WTC11 (cell line): ENCODE data around the gene CALHM5. TPM values are rescaled to one million over a fixed set of nuclear protein-coding genes. Genes with fewer than 3 reads are reported as not detected.

ENCODE experiments used
- ELF4 ChIP-seq: sonication (generic); formaldehyde crosslinking; IDR thresholded peaks from 2 replicates; pipeline ENCODE4 v1.8.1; 2022; ENCODE audit warnings: low read depth, mild to moderate bottlenecking, moderate library complexity, missing genetic modification reagents
- EMX1 ChIP-seq: fragments of 250-450 bp; sonication (Bioruptor Pico); IDR thresholded peaks from 2 replicates; pipeline ENCODE4 v1.8.0; 2021; ENCODE audit warnings: mild to moderate bottlenecking
- FOXJ3 ChIP-seq: sonication (generic); formaldehyde crosslinking; IDR thresholded peaks from 2 replicates; pipeline ENCODE4 v1.9.0; 2021; ENCODE audit warnings: missing genetic modification reagents, mild to moderate bottlenecking, borderline replicate concordance
- GRHL2 ChIP-seq: fragments of 250-450 bp; sonication (Bioruptor Pico); IDR thresholded peaks from 2 replicates; pipeline ENCODE4 v1.8.0; 2022; ENCODE audit warnings: mild to moderate bottlenecking, moderate library complexity; ENCODE audit not compliant: insufficient replicate concordance, severe bottlenecking
- JAZF1 ChIP-seq: fragments of 250-450 bp; sonication (Bioruptor Pico); IDR thresholded peaks from 2 replicates; pipeline ENCODE4 v1.9.0; 2021; ENCODE audit warnings: moderate library complexity, mild to moderate bottlenecking, inconsistent platforms
- NR1H2 ChIP-seq: sonication (generic); formaldehyde crosslinking; IDR thresholded peaks from 2 replicates; pipeline ENCODE4 v1.9.0; 2021; ENCODE audit warnings: mild to moderate bottlenecking, moderate library complexity, missing genetic modification reagents
- NR2C2 ChIP-seq: sonication (generic); formaldehyde crosslinking; IDR thresholded peaks from 2 replicates; pipeline ENCODE4 v1.8.0; 2022; ENCODE audit warnings: mild to moderate bottlenecking, missing genetic modification reagents
- OVOL2 ChIP-seq: fragments of 250-450 bp; sonication (Bioruptor Pico); IDR thresholded peaks from 2 replicates; pipeline ENCODE4 v1.9.0; 2021; ENCODE audit warnings: mild to moderate bottlenecking, borderline replicate concordance
- ZNF121 ChIP-seq: sonication (generic); formaldehyde crosslinking; IDR thresholded peaks from 2 replicates; pipeline ENCODE4 v1.8.0; 2023; ENCODE audit warnings: missing genetic modification reagents
- ZNF317 ChIP-seq: sonication (generic); formaldehyde crosslinking; IDR thresholded peaks from 2 replicates; pipeline ENCODE4 v1.8.1; 2023; ENCODE audit warnings: low read depth, mild to moderate bottlenecking, moderate library complexity, missing genetic modification reagents, borderline replicate concordance
- ZNF423 ChIP-seq: fragments of 250-450 bp; sonication (Bioruptor Pico); IDR thresholded peaks from 2 replicates; pipeline ENCODE4 v2.1.2; 2022; ENCODE audit warnings: mild to moderate bottlenecking, moderate library complexity
- total RNA-seq: library from RNA; stranded (reverse); gene quantifications from 3 replicates; pipeline ENCODE4 v1.2.3, GENCODE V29; 2021
- TF ChIP-seq, protein P1 (sequence below): sonication (generic); formaldehyde crosslinking; IDR thresholded peaks from 2 replicates; pipeline ENCODE4 v1.8.1; 2023; ENCODE audit warnings: mild to moderate bottlenecking, moderate library complexity, missing genetic modification reagents
- TF ChIP-seq, protein P2 (sequence below): sonication (generic); formaldehyde crosslinking; IDR thresholded peaks from 2 replicates; pipeline ENCODE4 v1.8.1; 2022; ENCODE audit warnings: low read depth, mild to moderate bottlenecking, moderate library complexity, missing genetic modification reagents, borderline replicate concordance
- TF ChIP-seq, protein P3 (sequence below): sonication (generic); formaldehyde crosslinking; IDR thresholded peaks from 2 replicates; pipeline ENCODE4 v1.8.1; 2023; ENCODE audit warnings: mild to moderate bottlenecking, missing genetic modification reagents, borderline replicate concordance
- TF ChIP-seq, protein P4 (sequence below): sonication (generic); formaldehyde crosslinking; conservative IDR thresholded peaks from 2 replicates; pipeline ENCODE4 v1.8.1; 2022; ENCODE audit warnings: mild to moderate bottlenecking, missing genetic modification reagents
- TF ChIP-seq, protein P5 (sequence below): sonication (generic); formaldehyde crosslinking; IDR thresholded peaks from 2 replicates; pipeline ENCODE4 v1.8.0; 2022; ENCODE audit warnings: mild to moderate bottlenecking, missing genetic modification reagents
- TF ChIP-seq, protein P6 (sequence below): sonication (generic); formaldehyde crosslinking; IDR thresholded peaks from 2 replicates; pipeline ENCODE4 v1.8.1; 2022; ENCODE audit warnings: low read depth, missing genetic modification reagents, borderline replicate concordance
- TF ChIP-seq, protein P7 (sequence below): sonication (generic); formaldehyde crosslinking; IDR thresholded peaks from 2 replicates; pipeline ENCODE4 v1.8.0; 2022; ENCODE audit warnings: mild to moderate bottlenecking, missing genetic modification reagents
- TF ChIP-seq, protein P8 (sequence below): sonication (generic); formaldehyde crosslinking; IDR thresholded peaks from 2 replicates; pipeline ENCODE4 v1.8.1; 2023; ENCODE audit warnings: mild to moderate bottlenecking, missing genetic modification reagents
- TF ChIP-seq, protein P9 (sequence below): fragments of 250-450 bp; sonication (Bioruptor Pico); conservative IDR thresholded peaks from 2 replicates; pipeline ENCODE4 v1.9.0; 2021; ENCODE audit warnings: mild to moderate bottlenecking

The CALHM5 gene
- total RNA-seq, 1 experiment from 2014 or later, result 0.09 TPM

DNA sequence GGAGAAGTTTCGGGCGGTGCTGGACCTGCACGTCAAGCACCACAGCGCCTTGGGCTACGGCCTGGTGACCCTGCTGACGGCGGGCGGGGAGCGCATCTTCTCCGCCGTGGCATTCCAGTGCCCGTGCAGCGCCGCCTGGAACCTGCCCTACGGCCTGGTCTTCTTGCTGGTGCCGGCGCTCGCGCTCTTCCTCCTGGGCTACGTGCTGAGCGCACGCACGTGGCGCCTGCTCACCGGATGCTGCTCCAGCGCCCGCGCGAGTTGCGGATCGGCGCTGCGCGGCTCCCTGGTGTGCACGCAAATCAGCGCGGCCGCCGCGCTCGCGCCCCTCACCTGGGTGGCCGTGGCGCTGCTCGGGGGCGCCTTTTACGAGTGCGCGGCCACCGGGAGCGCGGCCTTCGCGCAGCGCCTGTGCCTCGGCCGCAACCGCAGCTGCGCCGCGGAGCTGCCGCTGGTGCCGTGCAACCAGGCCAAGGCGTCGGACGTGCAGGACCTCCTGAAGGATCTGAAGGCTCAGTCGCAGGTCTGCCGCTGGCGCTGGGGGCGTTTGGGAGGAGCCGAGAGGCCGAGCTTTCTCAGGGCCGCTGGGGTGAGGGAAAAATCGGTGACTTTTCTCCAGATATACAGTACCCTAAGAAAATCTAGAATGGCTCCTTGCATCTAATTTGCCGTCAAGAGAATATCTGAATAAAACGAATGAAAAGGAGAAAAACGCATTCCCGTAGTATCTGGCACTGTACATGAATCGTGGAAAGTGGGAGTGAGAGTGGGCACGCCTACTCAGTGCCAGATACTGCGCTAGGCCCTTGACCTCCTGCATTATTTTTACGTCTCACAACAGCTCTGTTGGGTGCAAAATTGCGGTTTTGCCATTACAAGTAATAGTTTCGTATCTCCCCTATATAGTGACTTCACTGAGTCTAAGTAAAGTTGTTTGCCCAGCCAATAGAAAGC, 49.2 kb upstream of the CALHM5 start (continued):
- TF ChIP-seq ZNF317 (peak; percentile 65; the same call in 1 of the 2 replicates), NR2C2 (CRISPR knock-in tag) (no peak), ZNF121 (CRISPR knock-in tag) (peak; percentile 65), ELF4 (CRISPR knock-in tag) (peak; percentile 79; the same call in 1 of the 2 replicates), GRHL2 (no peak), EMX1 (CRISPR knock-in tag) (no peak), FOXJ3 (CRISPR knock-in tag) (no peak), JAZF1 (no peak), OVOL2 (no peak), NR1H2 (CRISPR knock-in tag) (no peak), ZNF423 (CRISPR knock-in tag) (no peak)
- TF ChIP-seq, protein P1, sequence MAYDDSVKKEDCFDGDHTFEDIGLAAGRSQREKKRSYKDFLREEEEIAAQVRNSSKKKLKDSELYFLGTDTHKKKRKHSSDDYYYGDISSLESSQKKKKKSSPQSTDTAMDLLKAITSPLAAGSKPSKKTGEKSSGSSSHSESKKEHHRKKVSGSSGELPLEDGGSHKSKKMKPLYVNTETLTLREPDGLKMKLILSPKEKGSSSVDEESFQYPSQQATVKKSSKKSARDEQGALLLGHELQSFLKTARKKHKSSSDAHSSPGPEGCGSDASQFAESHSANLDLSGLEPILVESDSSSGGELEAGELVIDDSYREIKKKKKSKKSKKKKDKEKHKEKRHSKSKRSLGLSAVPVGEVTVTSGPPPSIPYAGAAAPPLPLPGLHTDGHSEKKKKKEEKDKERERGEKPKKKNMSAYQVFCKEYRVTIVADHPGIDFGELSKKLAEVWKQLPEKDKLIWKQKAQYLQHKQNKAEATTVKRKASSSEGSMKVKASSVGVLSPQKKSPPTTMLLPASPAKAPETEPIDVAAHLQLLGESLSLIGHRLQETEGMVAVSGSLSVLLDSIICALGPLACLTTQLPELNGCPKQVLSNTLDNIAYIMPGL, result peak; percentile 73
- TF ChIP-seq, protein P2, sequence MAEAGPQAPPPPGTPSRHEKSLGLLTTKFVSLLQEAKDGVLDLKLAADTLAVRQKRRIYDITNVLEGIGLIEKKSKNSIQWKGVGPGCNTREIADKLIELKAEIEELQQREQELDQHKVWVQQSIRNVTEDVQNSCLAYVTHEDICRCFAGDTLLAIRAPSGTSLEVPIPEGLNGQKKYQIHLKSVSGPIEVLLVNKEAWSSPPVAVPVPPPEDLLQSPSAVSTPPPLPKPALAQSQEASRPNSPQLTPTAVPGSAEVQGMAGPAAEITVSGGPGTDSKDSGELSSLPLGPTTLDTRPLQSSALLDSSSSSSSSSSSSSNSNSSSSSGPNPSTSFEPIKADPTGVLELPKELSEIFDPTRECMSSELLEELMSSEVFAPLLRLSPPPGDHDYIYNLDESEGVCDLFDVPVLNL (CRISPR knock-in tag), result peak; percentile 58; the same call in 1 of the 2 replicates
- TF ChIP-seq, protein P3, sequence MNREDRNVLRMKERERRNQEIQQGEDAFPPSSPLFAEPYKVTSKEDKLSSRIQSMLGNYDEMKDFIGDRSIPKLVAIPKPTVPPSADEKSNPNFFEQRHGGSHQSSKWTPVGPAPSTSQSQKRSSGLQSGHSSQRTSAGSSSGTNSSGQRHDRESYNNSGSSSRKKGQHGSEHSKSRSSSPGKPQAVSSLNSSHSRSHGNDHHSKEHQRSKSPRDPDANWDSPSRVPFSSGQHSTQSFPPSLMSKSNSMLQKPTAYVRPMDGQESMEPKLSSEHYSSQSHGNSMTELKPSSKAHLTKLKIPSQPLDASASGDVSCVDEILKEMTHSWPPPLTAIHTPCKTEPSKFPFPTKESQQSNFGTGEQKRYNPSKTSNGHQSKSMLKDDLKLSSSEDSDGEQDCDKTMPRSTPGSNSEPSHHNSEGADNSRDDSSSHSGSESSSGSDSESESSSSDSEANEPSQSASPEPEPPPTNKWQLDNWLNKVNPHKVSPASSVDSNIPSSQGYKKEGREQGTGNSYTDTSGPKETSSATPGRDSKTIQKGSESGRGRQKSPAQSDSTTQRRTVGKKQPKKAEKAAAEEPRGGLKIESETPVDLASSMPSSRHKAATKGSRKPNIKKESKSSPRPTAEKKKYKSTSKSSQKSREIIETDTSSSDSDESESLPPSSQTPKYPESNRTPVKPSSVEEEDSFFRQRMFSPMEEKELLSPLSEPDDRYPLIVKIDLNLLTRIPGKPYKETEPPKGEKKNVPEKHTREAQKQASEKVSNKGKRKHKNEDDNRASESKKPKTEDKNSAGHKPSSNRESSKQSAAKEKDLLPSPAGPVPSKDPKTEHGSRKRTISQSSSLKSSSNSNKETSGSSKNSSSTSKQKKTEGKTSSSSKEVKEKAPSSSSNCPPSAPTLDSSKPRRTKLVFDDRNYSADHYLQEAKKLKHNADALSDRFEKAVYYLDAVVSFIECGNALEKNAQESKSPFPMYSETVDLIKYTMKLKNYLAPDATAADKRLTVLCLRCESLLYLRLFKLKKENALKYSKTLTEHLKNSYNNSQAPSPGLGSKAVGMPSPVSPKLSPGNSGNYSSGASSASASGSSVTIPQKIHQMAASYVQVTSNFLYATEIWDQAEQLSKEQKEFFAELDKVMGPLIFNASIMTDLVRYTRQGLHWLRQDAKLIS (CRISPR knock-in tag), result peak; percentile 92; the same call in 1 of the 2 replicates
- TF ChIP-seq, protein P4, sequence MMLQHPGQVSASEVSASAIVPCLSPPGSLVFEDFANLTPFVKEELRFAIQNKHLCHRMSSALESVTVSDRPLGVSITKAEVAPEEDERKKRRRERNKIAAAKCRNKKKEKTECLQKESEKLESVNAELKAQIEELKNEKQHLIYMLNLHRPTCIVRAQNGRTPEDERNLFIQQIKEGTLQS (CRISPR knock-in tag), result 0 out of 2 replicates have a peak, but pooled peaks have one; percentile 41
- TF ChIP-seq, protein P5, sequence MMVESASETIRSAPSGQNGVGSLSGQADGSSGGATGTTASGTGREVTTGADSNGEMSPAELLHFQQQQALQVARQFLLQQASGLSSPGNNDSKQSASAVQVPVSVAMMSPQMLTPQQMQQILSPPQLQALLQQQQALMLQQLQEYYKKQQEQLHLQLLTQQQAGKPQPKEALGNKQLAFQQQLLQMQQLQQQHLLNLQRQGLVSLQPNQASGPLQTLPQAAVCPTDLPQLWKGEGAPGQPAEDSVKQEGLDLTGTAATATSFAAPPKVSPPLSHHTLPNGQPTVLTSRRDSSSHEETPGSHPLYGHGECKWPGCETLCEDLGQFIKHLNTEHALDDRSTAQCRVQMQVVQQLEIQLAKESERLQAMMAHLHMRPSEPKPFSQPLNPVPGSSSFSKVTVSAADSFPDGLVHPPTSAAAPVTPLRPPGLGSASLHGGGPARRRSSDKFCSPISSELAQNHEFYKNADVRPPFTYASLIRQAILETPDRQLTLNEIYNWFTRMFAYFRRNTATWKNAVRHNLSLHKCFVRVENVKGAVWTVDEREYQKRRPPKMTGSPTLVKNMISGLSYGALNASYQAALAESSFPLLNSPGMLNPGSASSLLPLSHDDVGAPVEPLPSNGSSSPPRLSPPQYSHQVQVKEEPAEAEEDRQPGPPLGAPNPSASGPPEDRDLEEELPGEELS, result peak; percentile 98
- TF ChIP-seq, protein P6, sequence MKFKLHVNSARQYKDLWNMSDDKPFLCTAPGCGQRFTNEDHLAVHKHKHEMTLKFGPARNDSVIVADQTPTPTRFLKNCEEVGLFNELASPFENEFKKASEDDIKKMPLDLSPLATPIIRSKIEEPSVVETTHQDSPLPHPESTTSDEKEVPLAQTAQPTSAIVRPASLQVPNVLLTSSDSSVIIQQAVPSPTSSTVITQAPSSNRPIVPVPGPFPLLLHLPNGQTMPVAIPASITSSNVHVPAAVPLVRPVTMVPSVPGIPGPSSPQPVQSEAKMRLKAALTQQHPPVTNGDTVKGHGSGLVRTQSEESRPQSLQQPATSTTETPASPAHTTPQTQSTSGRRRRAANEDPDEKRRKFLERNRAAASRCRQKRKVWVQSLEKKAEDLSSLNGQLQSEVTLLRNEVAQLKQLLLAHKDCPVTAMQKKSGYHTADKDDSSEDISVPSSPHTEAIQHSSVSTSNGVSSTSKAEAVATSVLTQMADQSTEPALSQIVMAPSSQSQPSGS (CRISPR knock-in tag), result peak; percentile 60; the same call in 1 of the 2 replicates
- TF ChIP-seq, protein P7, sequence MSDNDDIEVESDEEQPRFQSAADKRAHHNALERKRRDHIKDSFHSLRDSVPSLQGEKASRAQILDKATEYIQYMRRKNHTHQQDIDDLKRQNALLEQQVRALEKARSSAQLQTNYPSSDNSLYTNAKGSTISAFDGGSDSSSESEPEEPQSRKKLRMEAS (CRISPR knock-in tag), result peak; percentile 99
- TF ChIP-seq, protein P8, sequence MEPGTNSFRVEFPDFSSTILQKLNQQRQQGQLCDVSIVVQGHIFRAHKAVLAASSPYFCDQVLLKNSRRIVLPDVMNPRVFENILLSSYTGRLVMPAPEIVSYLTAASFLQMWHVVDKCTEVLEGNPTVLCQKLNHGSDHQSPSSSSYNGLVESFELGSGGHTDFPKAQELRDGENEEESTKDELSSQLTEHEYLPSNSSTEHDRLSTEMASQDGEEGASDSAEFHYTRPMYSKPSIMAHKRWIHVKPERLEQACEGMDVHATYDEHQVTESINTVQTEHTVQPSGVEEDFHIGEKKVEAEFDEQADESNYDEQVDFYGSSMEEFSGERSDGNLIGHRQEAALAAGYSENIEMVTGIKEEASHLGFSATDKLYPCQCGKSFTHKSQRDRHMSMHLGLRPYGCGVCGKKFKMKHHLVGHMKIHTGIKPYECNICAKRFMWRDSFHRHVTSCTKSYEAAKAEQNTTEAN (CRISPR knock-in tag), result peak; percentile 94
- TF ChIP-seq, protein P9, sequence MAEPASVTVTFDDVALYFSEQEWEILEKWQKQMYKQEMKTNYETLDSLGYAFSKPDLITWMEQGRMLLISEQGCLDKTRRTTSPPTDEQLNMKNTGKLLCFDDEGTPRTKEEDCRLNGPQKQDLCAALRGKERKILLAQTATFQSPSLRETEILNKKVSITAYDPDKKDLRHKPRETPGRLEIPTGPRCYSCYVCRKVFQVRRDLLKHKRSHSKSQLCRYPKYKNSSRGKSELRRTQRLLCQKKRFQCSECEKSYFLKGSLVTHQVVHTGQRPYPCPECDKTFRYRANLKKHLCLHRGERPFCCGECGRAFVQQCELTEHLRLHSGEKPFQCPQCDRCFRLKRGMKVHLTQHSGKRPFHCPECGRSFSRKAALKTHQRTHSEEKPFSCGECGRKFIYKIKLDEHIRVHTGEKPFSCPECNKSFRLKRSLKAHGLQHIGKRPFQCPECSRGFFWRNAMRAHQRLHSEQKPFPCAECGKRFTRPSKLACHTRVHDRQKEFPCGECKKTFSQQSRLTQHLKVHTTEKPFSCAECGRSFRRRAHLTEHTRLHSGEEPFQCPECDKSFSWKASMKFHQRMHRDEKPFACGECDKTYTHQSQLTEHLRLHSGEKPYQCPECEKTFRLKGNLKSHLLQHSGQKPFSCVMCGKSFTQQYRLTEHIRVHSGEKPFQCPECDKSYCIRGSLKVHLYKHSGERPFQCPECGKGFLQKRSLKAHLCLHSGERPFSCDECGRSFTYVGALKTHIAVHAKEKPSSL (CRISPR knock-in tag), result no peak
